K562 (cell line): ENCODE data around the gene GRK1. TPM values are rescaled to one million over a fixed set of nuclear protein-coding genes. Genes with fewer than 3 reads are reported as not detected.

Experiments used
- ATAC-seq: fragments of 200-7000 bp; cut with Tn5 transposase; 3 replicates; pipeline ENCODE4 v1.9.1; 2020; ENCODE audit warnings: moderate library complexity
- BruUV-seq: library from RNA; stranded (reverse); fragments of 400-500 nt; replicated peaks from 2 replicates; lab custom pipeline; 2021; lab: Mats Ljungman, UMichigan
- CTCF ChIA-PET: fragments of 300-600 bp; formaldehyde crosslinking; extraction: SDS; loops from one replicate; lab custom pipeline; 2021; ENCODE audit warnings: low intra/inter-chr PET ratio; lab: Yijun Ruan, JAX
- POLR2A ChIA-PET: fragments of 300-600, 350-650 bp; sonication (Branson Sonifier 250); formaldehyde crosslinking; extraction: SDS; loops from one replicate; lab custom pipeline; 2021; ENCODE audit warnings: antibody characterized with exemption, inconsistent platforms; lab: Yijun Ruan, JAX
- DNase-seq, 4 experiments: peaks; one replicate each; pipeline versions ENCODE4 v3.0.0 to v3.0.0-alpha.2; 2011 to 2018; ENCODE audit warnings: low spot score in 3 of 4, mixed read lengths in 3 of 4; ENCODE audit errors: extremely low read depth in 1 of 4
- FAIRE-seq: peaks from 2 replicates; lab custom pipeline; 2011; peaks lifted over from hg19 to GRCh38; lab: Jason Lieb, UNC
- H2AFZ ChIP-seq: 2 replicates; pipeline ENCODE4 v1.6.0; 2011; ENCODE audit warnings: low read depth, low read length, control low read depth, inconsistent platforms
- H3K27ac ChIP-seq: fragments of 200-600 bp; 3 replicates; pipeline ENCODE4 v1.8.0; 2011; ENCODE audit warnings: low read depth, mild to moderate bottlenecking, control low read depth, inconsistent platforms, low read length, moderate library complexity, mixed read lengths; ENCODE audit errors: extremely low read depth
- H3K27me3 ChIP-seq, 2 experiments: fragments of 300-600 bp in 1 of 2; 2 replicates in 1 of 2; 3 replicates in 1 of 2; pipeline versions ENCODE4 v1.6.0 to v1.8.0; 2011; ENCODE audit warnings: inconsistent platforms in 2 of 2, low read length in 2 of 2, mild to moderate bottlenecking in 1 of 2, mixed read lengths in 1 of 2, moderate library complexity in 1 of 2; ENCODE audit not compliant: control insufficient read depth in 2 of 2, insufficient read depth in 2 of 2
- H3K36me3 ChIP-seq: fragments of 300-600 bp; 3 replicates; pipeline ENCODE4 v1.8.0; 2011; ENCODE audit warnings: mild to moderate bottlenecking, low read length, inconsistent platforms; ENCODE audit not compliant: control insufficient read depth, insufficient read depth
- H3K4me1 ChIP-seq, 2 experiments: fragments of 200-600 bp in 1 of 2; replicated peaks in 1 of 2; 2 replicates in 1 of 2; 3 replicates in 1 of 2; pipeline versions ENCODE4 v1.5.1 to v1.8.0; 2011; ENCODE audit warnings: inconsistent platforms in 2 of 2, low read length in 2 of 2, mild to moderate bottlenecking in 1 of 2, mixed read lengths in 1 of 2, moderate library complexity in 1 of 2; ENCODE audit not compliant: control insufficient read depth in 2 of 2, insufficient read depth in 2 of 2
- H3K4me2 ChIP-seq: 2 replicates; pipeline ENCODE4 v1.6.1; 2011; ENCODE audit warnings: low read length, control low read depth, inconsistent platforms, mixed read lengths; ENCODE audit not compliant: insufficient read depth
- H3K4me3 ChIP-seq: fragments of 200-600 bp; sonication (generic), shearing (Covaris generic); 2 replicates; pipeline ENCODE4 v1.5.1; 2016; ENCODE audit warnings: control low read depth, inconsistent platforms
- H3K79me2 ChIP-seq: fragments of 200-600 bp; 3 replicates; pipeline ENCODE4 v1.8.0; 2011; ENCODE audit warnings: low read length, inconsistent platforms; ENCODE audit not compliant: control insufficient read depth, insufficient read depth
- H3K9ac ChIP-seq, 2 experiments: 2 replicates each; pipeline versions ENCODE4 v1.6.0 to v1.6.1; 2011; ENCODE audit warnings: low read depth in 2 of 2, low read length in 2 of 2, control low read depth in 1 of 2, inconsistent platforms in 1 of 2, mild to moderate bottlenecking in 1 of 2, mixed read lengths in 1 of 2; ENCODE audit not compliant: insufficient read depth in 1 of 2
- H3K9me1 ChIP-seq: one replicate; pipeline ENCODE4 v1.6.0; 2011; ENCODE audit warnings: inconsistent platforms, mild to moderate bottlenecking, low read length, moderate library complexity; ENCODE audit not compliant: control insufficient read depth, insufficient read depth
- H3K9me3 ChIP-seq: replicated peaks from 2 replicates; pipeline ENCODE4 v1.5.1; 2011; ENCODE audit warnings: low read depth, low read length, inconsistent platforms; ENCODE audit not compliant: control insufficient read depth, insufficient read depth
- H4K20me1 ChIP-seq: replicated peaks from 2 replicates; pipeline ENCODE4 v1.6.1; 2011; ENCODE audit warnings: low read length, inconsistent platforms, mixed read lengths; ENCODE audit not compliant: control insufficient read depth, insufficient read depth
- NFIC ChIP-seq: fragments of 450-650 bp; IDR thresholded peaks from 2 replicates; pipeline ENCODE4 v1.6.1; 2017; ENCODE audit warnings: mild to moderate bottlenecking, inconsistent platforms
- TOE1 ChIP-seq, 2 experiments: fragments of 450-650 bp in 1 of 2; sonication (generic) in 1 of 2; formaldehyde crosslinking in 1 of 2; IDR thresholded peaks; 2 replicates each; pipeline versions ENCODE4 v1.7.1 to v1.8.0; 2016 to 2022; ENCODE audit warnings: borderline replicate concordance in 2 of 2, mild to moderate bottlenecking in 2 of 2, antibody characterized with exemption in 1 of 2, inconsistent platforms in 1 of 2, low read depth in 1 of 2, missing genetic modification reagents in 1 of 2, moderate library complexity in 1 of 2
- ZBTB1 ChIP-seq: sonication (generic); formaldehyde crosslinking; IDR thresholded peaks from 2 replicates; pipeline ENCODE4 v1.8.1; 2023; ENCODE audit warnings: missing genetic modification reagents, low read depth, mild to moderate bottlenecking, borderline replicate concordance
- WGBS: fragments of 100-300 bp; shearing (Covaris generic); methylation state at CpG from one replicate; pipeline ENCODE4 v1.1.6; 2016; ENCODE audit warnings: low coverage, mixed read lengths; ENCODE audit not compliant: insufficient coverage; ENCODE audit errors: missing lambda C conversion rate; 5-methylcytosine and 5-hydroxymethylcytosine counted together
- in situ Hi-C: fragments of 300-500 bp; cut with MboI; formaldehyde crosslinking; loops from 4 replicates; pipeline ENCODE4 v1.15.0; 2018; ENCODE audit warnings: inconsistent platforms, mixed read lengths
- intact Hi-C: fragments of 100-400 bp; cut with micrococcal nuclease; formaldehyde crosslinking; loops from 2 replicates; pipeline ENCODE4 v1.14.2; 2022
- polyA plus RNA-seq, 8 experiments: library from polyadenylated mRNA; depleted of rRNA in 4 of 8; stranded (reverse) in 5 of 8; unstranded in 3 of 8; fragments of >200 nt; fragmentation: Nextera tagmentation in 2 of 8; fragmentation: Illumina TruSeq in 1 of 8; extraction: Ambion mirVana in 2 of 8; extraction: Trizol in 1 of 8; gene quantifications; 2 replicates each; pipeline versions ENCODE4 v1.2.1 to v1.2.3, GENCODE V29; 2011 to 2014; ENCODE audit warnings: inconsistent platforms in 1 of 8, missing spikeins in 1 of 8
- total RNA-seq, 7 experiments: library from RNA; depleted of rRNA in 6 of 7; stranded (reverse); fragments of >200 nt in 6 of 7; fragmentation: Illumina TruSeq in 2 of 7; extraction: Trizol in 2 of 7; gene quantifications; 2 replicates each; pipeline versions ENCODE4 v1.2.1 to v1.2.3, GENCODE V29; 2011 to 2021; ENCODE audit warnings: low replicate concordance in 1 of 7

The GRK1 gene
- total and polyA plus RNA-seq, 9 of the 15 experiments (the other 6 are each of a cell fraction or from before 2014, with no cell fraction given), result 0.09 TPM; not detected in 8

GRCh38 chr13:113653264-113654174 lies 13.5 kb upstream of the GRK1 start:
- CTCF ChIA-PET, result no interaction called here
- H3K27me3 ChIP-seq, result peaks cover 18 to 70% of the 10 kb centered on the region in 2 experiments
- intact Hi-C loops (no loop called here), in situ Hi-C loops (loop anchor here (10.0 kb wide), 1 partner anchor 261 kb away; no protein-coding TSS in a partner anchor)
- H3K9me1 ChIP-seq, result no peaks in the 10 kb centered on the region
- H3K9ac ChIP-seq, result no peak overlapping the region
- no peak overlapping the region for H2AFZ ChIP-seq
- no peak overlapping the region for H3K27ac ChIP-seq
- H3K79me2 ChIP-seq, result no peaks in the 10 kb centered on the region
- no peak overlapping the region for H3K4me3 ChIP-seq
- no peak overlapping the region for H3K4me2 ChIP-seq
- POLR2A ChIA-PET, result no interaction called here
- H3K36me3 ChIP-seq, result no peaks in the 10 kb centered on the region
- no peak for TF ChIP-seq TOE1 (IDR thresholded peaks at IDR 0.05; ENCODE audit: borderline replicate concordance)
- TF ChIP-seq TOE1 (CRISPR knock-in tag; IDR thresholded peaks at IDR 0.05; ENCODE audit: borderline replicate concordance, low read depth), result no peak
- no peak for TF ChIP-seq ZBTB1 (CRISPR knock-in tag)
- peak; percentile 16; the same call in 1 of the 2 replicates for TF ChIP-seq NFIC
- peaks cover 0 to 15% of the 10 kb centered on the region in 2 experiments; a peak in 2 of 5 replicates for H3K4me1 ChIP-seq
- BruUV-seq, result no TSS peak
- H3K9me3 ChIP-seq, result no peaks in the 10 kb centered on the region
- ATAC-seq (no peak), FAIRE-seq (no peak), DNase-seq (peak in 1 of 4 experiments; percentile 18)
- WGBS, result 8% methylated on average over 22 of the region's 24 CpGs
- no peaks in the 10 kb centered on the region; the same call in 1 of the 2 replicates for H4K20me1 ChIP-seq
